GM18858 (cell line): ENCODE measurements around the gene BEND6.

Experiments
- ATAC-seq: cut with Tn5 transposase; IDR thresholded peaks from one replicate; pipeline ENCODE4 v1.9.1; 2021; ENCODE audit not compliant: unreplicated experiment

Gene BEND6

GRCh38 chr6:56940463-56940862 lies 14.4 kb upstream of the BEND6 start:
- no peak for ATAC-seq

- no peak for ATAC-seq
These were observed 13.9 kb upstream of the BEND6 start for GRCh38 chr6:56940977-56941376.

- ATAC-seq = no peak
These were observed 10.2 kb upstream of the BEND6 start for GRCh38 chr6:56944661-56945060.

- no peak for ATAC-seq
These were observed 8.5 kb upstream of the BEND6 start for GRCh38 chr6:56946368-56946767.

- ATAC-seq = no peak
These were observed 7.0 kb upstream of the BEND6 start for GRCh38 chr6:56947924-56948323.

GRCh38 chr6:56949265-56949664 lies 5.6 kb upstream of the BEND6 start:
- ATAC-seq = no peak

- ATAC-seq = no peak
These were observed 4.9 kb upstream of the BEND6 start for GRCh38 chr6:56949925-56950495.

GRCh38 chr6:56951049-56951831 lies 3.7 kb upstream of the BEND6 start:
- ATAC-seq = no peak

- ATAC-seq = no peak
These were observed 1.1 kb upstream of the BEND6 start for GRCh38 chr6:56953597-56954402.

- peak; percentile 52 for ATAC-seq
These were observed 556 bp downstream of the BEND6 start for GRCh38 chr6:56955171-56956155.

- no peak for ATAC-seq
These were observed 1.6 kb downstream of the BEND6 start for GRCh38 chr6:56956491-56956890.

GRCh38 chr6:56957856-56958255 lies 2.9 kb downstream of the BEND6 start:
- ATAC-seq = no peak

GRCh38 chr6:56958481-56958880 lies 3.6 kb downstream of the BEND6 start:
- no peak for ATAC-seq

GRCh38 chr6:56959094-56959493 lies 4.2 kb downstream of the BEND6 start:
- ATAC-seq = no peak

GRCh38 chr6:56959938-56960337 lies 5.0 kb downstream of the BEND6 start:
- ATAC-seq = no peak

- no peak for ATAC-seq
These were observed 6.2 kb downstream of the BEND6 start for GRCh38 chr6:56961151-56961550.

GRCh38 chr6:56962441-56962840 lies 7.5 kb downstream of the BEND6 start:
- no peak for ATAC-seq

- ATAC-seq = no peak
These were observed 8.1 kb downstream of the BEND6 start for GRCh38 chr6:56963043-56963442.

- ATAC-seq = no peak
These were observed 8.9 kb downstream of the BEND6 start for GRCh38 chr6:56963793-56964192.

- no peak for ATAC-seq
These were observed 10.2 kb downstream of the BEND6 start for GRCh38 chr6:56965126-56965525.

GRCh38 chr6:56970849-56971248 lies 15.9 kb downstream of the BEND6 start:
- ATAC-seq = no peak
